HFF-Myc (cell line): Measurements from ENCODE around the gene PRKRIP1.

Experiments
- DNase-seq: peaks from one replicate; pipeline ENCODE4 v3.0.0-alpha.2; 2011; ENCODE audit warnings: low read depth; ENCODE audit errors: extremely low read depth
- H3K4me3 ChIP-seq: replicated peaks from 2 replicates; pipeline ENCODE4 v1.5.1; 2011; ENCODE audit warnings: low read depth, mild to moderate bottlenecking, control low read depth, low read length
- TF ChIP-seq, protein P1 (sequence below): IDR thresholded peaks from 2 replicates; pipeline ENCODE4 v1.5.1; 2012; ENCODE audit warnings: mild to moderate bottlenecking, low read depth, low read length, control low read depth; ENCODE audit errors: missing control alignments

The PRKRIP1 gene

GRCh38 chr7:102387064-102387463 is 9.1 kb upstream of the PRKRIP1 start:
- DNase-seq = no peak
- no peak overlapping the region for H3K4me3 ChIP-seq
- TF ChIP-seq, protein P1, sequence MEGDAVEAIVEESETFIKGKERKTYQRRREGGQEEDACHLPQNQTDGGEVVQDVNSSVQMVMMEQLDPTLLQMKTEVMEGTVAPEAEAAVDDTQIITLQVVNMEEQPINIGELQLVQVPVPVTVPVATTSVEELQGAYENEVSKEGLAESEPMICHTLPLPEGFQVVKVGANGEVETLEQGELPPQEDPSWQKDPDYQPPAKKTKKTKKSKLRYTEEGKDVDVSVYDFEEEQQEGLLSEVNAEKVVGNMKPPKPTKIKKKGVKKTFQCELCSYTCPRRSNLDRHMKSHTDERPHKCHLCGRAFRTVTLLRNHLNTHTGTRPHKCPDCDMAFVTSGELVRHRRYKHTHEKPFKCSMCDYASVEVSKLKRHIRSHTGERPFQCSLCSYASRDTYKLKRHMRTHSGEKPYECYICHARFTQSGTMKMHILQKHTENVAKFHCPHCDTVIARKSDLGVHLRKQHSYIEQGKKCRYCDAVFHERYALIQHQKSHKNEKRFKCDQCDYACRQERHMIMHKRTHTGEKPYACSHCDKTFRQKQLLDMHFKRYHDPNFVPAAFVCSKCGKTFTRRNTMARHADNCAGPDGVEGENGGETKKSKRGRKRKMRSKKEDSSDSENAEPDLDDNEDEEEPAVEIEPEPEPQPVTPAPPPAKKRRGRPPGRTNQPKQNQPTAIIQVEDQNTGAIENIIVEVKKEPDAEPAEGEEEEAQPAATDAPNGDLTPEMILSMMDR = no peak

DNA sequence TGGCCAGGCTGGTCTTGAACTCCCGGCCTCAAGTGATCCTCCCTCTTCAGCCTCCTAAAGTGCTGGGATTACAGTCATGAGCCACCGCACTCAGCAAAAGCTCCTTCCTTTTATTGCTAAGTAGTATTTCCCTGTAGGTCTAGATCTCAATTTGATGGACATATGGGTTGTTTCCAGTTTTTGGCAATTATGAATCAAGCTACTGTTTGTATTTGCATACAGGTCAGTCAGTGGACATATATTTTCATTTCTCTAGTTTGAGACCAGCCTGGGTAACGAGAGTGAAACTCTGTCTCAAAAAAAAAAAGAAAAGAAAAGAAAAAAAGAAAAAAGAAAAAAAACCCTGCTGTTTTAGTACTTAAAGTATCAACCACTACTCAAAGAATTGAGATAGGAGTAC is 6.4 kb upstream of the PRKRIP1 start:
- H3K4me3 ChIP-seq = no peak overlapping the region
- no peak for DNase-seq
- TF ChIP-seq, protein P1 = no peak

DNA sequence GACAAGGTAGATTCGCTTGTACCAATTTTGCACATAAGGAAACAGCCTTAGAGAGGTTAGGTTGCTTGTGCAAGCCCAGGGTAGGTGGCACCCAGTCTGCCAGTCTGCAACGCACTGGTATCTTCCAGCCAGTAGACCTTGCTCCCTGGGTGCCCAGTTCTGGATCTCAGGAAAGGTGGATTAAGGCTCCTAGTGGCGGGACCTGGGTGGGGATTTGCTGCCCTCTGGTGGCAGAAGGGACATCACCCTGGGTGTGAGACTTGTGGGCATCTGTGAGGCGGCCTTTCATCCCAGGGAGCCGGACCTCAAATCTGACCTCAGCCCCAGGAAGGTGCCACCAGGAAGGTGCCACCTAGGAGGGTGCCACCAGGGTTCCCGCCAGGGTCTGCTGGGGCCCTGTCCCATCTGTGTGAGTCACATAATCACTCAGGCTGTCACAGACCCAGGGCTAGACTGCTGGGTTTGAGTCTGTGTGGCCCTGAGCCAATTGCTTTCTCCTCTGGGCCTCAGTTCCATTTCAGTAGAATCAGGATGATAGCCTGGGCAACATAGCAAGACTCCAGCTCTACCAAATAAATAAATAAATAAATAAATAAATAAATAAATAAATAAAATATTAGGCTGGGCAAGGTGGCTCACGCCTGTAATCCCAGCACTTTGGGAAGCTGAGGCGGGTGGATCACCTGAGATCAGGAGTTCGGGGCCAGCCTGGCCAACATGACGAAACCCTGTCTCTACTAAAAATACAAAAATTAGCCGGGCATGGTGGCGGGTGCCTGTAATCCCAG is 5.3 kb upstream of the PRKRIP1 start:
- no peak for DNase-seq
- TF ChIP-seq, protein P1 = peak; percentile 92
- H3K4me3 ChIP-seq = no peak overlapping the region

GRCh38 chr7:102392330-102392729 is 3.8 kb upstream of the PRKRIP1 start:
- TF ChIP-seq, protein P1 = no peak
- no peak for DNase-seq
- no peak overlapping the region for H3K4me3 ChIP-seq

DNA sequence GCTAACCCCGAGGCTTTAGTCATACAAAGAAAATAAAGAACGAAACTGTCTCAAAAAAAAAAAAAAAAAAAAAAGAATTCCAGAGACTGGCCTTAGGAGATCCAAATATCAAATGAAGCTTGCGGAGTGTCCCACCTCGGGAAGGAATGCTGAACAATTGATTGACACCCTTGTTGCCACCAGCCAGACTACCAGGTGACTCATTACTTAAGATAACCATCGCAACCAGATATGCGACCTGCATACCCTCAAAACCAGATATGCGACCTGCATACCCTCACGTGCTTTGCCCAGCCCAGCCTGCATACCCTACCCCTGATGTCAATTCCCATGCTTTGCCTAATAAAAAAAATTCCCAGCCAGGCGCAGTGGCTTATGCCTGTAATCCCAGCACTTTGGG is 2.7 kb upstream of the PRKRIP1 start:
- DNase-seq = no peak

DNA sequence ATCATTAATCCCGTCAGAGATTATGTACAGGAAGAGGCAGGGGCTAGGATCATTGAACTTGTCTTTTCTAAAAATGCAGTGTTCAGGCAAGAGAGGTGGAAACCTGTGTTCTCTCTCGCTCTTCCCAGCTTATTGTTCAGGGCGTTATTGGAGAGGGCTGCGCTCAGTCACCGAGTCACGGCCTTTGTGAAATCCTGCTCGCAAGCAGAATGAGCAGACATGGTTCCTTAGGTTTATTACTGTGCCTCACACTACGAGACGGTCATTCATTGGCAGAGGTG is 631 bp upstream of the PRKRIP1 start:
- DNase-seq = no peak
- H3K4me3 ChIP-seq = peak overlapping the region; percentile 99
- TF ChIP-seq, protein P1 = no peak

More for the DNA sequence above, 2.7 kb upstream of the PRKRIP1 start:
- no peak overlapping the region for H3K4me3 ChIP-seq
- TF ChIP-seq, protein P1 = no peak

- TF ChIP-seq, protein P1 = no peak
These were observed 502 bp downstream of the PRKRIP1 start for GRCh38 chr7:102396710-102397019.

More at GRCh38 chr7:102396710-102397019, 502 bp downstream of the PRKRIP1 start:
- DNase-seq = no peak
- peak overlapping the region; percentile 99 for H3K4me3 ChIP-seq
